Stimulated activated CD8-positive, alpha-beta memory T cell treated with anti-CD3 and anti-CD28 coated beads, Interleukin-15, amount 100 ng/mL, for 48 hours (primary cell): Measurements from ENCODE around the gene ARPIN.
A peak's percentile ranks its signal among the peaks of the same experiment; 100 is the strongest.
"Not testable (repeated sequence)": the region's sequence is repeated elsewhere in the genome, so short reads cannot be mapped to it uniquely, and the experiment has no call there.

Experiments
- DNase-seq, 2 donors: peaks; one replicate each; pipeline ENCODE4 v3.0.0-alpha.2; 2020; ENCODE audit warnings: low read depth in 2 of 2

Gene ARPIN

DNA sequence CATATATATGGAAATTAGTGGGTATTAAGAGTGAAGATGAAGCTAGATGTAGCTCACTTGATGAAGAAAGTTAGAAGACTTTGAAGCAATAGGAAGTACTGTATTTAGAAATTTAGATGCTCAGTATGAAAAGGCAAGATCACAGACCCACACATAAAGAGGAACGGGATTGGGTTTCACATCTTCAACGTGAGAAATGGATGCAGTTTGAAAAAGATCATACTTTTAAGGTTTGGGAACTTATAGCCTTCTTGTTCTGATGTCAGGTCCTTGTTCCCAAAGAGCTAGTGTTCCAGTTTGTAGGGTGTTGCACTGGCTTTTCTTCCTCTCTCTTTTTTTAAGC, 35.7 kb downstream of the ARPIN start:
- DNase-seq = no peak

DNA sequence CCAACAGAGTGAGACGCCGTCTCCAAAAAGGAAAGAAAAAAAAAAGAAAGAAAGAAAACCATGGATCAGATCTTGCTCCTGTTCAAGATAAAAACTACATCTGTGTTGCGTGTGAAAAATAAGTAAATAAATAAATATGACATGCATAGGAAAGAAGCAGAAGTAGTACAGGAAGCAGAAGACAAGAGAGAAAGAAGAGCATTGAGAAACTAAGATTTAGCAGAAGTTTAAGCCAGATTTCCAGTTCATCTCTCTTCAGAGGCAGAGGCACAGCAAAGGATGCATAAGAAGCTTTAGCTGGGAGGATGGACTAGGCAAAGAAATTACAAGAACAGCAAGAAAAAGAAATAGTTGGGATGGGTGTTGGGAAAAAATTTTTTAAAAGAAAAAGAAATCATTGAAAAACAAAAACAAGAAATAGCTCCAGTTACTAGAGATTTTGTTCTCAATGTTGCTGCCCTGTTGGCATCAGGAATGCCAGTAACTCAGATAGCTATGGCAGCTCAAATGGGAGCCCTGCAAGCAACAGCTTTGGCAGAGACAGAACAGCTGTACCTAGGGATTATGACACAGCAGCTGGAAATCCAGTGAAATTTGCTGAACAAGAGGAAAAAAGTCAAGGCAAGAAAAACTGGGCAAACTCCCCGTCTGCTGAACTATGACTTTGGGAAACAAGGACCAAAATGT, 36.2 kb downstream of the ARPIN start:
- no peak for DNase-seq

DNA sequence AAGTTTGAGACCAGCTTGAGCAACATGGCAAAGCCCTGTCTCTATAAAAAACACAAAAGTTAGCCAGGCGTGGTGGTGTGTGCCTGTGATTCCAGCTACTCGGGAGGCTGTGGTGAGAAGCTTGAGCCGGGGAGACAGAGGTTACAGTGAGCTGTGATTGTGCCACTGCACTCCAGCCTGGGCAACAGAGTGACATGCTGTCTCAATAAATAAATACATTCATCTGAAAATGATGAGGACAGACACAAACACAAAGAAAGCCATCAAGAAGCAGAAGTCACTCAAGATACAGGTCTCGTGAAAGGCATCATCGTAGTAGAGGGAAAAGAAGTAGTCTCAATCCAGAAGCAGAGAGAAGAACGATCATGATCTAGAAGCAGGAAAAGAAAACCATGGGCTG, 37.0 kb downstream of the ARPIN start:
- DNase-seq = no peak

DNA sequence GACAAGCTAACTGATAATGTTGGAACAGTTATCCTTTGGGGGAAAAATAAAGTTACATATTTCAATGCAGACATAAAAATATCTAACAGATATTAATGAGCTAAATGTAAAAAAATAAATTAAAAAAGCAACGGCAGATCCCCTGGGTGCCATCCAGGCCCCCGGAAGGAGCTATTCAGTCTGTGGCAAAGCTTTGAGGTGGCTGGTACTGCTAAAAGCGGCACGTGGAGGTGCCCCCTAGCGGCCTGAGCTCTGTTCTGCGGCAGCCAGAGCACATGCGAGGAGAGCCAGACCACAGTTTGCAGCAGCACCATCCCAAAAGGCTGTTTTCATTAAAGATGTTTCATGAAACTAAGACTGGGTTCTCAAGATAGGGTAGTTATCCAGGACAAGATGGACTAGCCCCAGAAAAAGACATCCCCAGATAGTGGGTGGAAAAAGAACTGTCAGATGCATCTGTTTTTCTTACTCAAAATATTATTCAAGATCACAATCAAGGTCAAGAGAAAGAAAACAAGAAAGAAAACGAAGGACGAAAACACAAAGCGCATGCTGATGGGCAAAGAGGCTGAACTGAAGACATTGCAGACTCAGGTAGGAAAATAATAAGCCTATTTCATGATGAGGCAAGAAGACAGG, 37.7 kb downstream of the ARPIN start:
- DNase-seq = peak; percentile 71 to 76

DNA sequence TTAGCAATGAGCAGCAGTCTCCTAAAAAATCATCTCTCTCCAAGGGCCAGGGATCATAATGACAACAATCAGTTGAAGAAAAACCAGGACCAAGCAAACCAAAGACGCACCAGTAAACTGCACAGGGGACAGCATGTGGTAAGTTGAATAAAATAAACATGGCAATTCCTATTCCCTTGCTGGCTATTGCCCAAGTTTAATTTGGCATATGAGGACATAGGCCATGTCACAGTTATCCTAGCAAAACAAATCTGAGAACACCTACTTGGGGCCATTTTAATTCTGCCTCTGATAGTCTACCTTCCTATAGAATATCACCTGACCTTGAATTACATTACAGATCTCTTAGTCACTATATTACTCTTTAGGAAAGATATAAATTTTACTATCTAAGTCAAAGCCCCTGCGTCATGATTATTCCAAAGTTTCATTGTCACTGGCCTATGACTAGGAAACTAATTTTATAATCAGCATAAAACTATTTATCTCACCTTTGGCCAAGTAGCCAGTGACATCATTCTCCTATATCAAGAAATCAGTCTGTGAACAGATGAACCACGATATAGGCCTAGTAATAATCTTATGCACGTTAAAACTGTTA, 42.0 kb downstream of the ARPIN start:
- no peak for DNase-seq

DNA sequence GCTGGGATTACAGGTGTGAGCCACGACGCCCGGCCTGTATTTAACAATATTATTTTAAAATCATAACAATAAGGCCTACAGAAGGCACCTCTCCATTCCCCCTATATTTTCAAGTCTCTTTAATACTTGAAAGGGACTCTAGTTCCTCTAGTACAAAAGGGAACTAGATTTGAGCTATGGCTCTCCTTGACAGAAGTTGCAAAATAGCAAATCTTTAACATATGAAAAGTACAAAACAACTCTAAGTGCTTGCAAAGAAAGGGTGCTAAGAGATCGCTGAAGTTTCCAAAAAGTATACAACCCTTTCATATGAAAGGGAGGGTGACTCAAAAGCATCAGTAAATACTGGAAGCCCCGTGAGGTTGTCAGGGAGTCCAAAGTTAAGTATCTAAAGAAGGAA, 42.7 kb downstream of the ARPIN start:
- DNase-seq = no peak

DNA sequence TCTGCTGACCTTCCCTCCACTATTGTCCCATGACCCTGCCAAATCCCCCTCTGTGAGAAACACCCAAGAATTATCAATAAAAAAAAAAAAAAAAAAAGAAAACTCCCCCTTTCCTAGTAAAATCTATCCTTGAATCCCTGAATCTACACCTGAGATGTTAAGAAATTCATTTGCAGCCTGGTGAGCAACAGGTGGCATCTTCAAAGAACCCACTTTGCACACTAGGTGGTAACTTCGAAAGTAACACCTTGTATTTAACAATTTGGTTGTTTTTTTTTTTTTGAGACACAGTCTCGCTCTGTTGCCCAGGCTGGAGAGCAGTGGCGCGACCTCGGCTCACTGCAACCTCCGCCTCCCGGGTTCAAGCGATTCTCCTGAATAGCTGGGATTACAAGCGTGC, 43.3 kb downstream of the ARPIN start:
- DNase-seq = not testable (repeated sequence)

DNA sequence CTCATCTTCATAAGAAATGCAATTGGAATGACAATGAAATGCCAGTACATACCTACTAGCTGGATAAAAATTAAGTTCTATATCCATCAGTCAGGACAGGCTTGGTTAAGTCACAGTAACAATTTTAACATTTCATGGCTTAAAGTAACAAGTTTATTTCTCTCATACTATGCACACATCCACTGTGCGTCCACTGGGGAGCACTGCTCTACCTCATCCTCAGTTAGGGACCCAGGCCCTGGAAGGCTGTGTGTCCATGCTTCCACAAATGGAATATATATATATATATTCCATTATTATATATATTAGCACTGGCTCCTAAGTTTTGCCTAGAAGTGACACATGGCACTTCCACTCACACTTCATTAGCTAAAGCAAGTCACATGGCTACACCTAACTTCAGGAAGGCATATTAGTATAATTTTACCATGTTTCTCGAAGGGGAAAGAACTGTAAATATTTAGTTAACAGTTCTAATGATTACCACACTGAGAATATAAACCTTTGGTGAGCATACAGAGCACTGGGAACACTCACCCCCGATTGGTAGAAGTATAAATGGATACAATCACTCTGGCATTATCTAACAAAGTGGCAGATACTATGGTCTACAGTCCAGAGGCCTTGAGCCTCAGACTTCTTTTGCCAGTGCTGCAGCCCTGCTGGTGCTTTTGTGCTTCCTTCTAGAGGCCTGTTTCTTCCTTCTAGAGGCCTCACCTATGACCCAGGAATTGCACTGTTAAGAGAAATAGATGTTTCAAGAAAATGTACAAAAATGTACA, 47.6 kb downstream of the ARPIN start:
- DNase-seq = no peak

DNA sequence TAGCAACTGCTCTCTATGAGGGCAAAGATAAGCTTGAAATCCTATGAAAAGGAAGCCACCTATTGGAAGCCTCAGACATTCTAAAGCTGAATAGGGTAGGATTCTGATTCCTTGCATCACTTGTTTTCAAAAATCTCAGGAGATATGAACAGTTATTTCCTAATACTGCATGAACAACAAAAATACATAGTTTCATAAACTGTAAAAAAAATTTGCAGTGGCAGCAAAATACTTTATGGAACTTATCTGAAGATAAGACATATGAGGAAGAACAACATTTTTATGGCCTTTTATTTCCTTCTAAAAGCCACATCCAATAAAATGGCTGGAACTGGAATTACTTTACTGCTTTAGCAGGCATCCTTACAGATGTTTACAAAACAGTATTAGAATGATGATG, 48.8 kb downstream of the ARPIN start:
- DNase-seq = no peak

DNA sequence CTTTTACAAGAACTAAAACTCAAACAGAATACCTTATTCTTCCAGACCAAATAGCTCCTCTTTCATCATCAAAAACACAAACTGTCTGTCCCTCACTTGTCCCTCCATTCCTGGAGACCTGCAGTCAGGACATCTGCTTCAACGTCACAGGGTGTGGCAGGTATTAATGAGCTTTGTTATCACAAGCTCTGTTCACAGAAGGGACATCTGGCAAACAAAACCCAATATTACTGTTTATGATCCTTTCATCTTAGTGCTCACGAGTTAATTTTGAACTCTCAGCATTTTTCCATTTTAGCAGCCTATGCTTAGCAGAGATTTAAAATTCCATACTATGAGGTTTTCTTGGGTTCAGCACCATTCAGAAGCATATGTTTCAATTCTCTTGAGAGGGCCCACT, 51.9 kb downstream of the ARPIN start:
- no peak for DNase-seq

DNA sequence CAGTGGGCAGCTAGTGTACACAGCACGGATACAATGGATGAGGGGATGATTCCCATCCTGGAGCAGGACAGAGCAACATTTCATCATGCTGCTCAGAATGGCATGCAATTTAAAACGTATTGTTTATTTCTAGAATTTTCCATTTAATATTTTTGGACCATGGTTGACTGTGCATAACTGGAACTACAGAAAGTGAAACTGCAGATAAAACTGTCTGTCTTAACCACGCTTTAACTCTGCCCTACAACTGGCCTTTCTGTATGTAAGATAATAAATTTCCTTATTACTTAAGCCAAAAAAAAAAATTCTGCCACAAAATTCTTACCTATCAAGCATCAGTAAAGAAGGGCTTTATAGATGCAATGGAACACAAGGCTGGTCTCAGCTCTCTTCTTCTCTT, 52.3 kb downstream of the ARPIN start:
- DNase-seq = no peak

DNA sequence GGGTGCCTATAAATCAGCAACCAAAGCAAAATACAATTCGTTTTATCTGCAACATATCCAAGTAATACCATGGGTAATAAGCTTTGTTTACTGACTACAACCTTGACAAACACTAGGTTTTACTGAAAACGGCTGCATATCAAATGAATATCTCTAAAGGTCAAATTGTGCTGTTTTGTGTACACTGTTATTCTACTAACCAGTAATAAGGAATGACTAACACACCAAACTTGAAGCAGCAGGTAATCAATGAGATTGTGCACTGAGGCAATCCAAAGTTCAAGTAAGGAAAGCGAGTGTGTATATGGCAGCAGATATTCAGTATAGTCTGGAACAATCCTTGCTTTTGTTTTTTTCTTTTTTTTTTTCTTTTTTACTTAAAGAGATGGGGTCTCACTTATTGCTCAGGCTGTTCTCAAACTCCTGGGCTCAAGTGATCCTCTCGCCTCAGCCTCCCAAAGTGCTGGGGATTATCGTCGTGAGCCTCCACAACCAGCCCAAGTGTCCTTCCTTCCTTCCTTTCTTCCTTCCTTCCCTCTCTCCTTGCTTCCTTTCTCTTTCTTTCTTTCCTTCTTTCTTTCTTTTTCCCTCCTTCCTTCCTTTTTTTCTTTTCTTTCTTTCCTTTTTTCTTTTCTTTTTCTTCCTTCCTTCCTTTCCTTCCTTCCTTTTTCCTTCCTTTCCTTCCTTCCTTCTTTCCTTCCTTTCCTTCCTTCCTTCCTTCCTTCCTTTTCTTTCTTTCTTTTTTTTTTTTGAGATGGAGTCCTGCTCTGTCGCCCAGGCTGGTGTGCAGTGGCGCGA, 53.9 kb downstream of the ARPIN start:
- DNase-seq = no peak

DNA sequence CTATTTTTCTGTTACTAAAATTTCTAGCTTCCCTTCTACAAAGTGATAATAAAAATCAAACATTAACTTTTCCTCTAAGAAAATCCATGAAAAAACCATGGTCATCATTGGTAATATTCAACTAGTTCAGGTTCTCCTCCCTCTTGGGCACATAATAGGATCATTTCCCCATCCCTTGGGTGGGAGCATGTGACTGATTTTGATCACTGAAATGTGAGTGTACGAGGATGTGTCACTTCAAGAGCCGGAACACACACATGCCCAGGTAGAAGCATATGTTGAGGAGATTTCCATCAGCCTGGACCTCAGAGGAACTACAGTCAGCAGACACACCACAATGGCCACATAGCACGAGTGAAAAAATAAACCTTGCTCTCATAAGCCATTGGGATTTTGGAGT, 55.1 kb downstream of the ARPIN start:
- DNase-seq = no peak

DNA sequence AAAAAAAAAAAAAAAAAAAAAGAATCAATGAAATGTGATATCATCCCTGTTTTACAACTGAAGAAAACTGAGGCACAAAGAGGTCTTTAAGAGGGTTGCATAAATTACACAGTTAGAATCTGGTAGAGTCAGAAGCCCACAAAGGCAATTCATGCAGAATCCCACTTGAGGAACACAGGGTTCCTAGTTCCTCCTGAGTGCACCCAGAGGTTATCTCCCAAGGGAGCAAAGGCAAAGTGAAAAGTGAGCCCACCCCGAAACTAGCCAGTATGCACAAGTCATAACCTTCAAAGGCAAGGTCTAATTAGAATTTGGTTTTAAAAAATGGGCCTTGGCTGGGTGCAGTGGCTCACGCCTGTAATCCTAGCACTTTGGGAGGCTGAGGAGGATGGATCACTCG, 56.8 kb downstream of the ARPIN start:
- no peak for DNase-seq

DNA sequence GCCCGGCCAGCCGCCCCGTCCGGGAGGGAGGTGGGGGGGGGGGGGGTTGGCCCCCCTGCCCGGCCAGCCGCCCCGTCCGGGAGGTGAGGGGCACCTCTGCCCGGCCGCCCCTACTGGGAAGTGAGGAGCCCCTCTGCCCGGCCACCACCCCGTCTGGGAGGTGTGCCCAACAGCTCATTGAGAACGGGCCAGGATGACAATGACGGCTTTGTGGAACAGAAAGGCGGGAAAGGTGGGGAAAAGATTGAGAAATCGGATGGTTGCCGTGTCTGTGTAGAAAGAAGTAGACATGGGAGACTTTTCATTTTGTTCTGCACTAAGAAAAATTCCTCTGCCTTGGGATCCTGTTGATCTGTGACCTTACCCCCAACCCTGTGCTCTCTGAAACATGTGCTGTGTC, 57.9 kb downstream of the ARPIN start:
- not testable (repeated sequence) for DNase-seq

DNA sequence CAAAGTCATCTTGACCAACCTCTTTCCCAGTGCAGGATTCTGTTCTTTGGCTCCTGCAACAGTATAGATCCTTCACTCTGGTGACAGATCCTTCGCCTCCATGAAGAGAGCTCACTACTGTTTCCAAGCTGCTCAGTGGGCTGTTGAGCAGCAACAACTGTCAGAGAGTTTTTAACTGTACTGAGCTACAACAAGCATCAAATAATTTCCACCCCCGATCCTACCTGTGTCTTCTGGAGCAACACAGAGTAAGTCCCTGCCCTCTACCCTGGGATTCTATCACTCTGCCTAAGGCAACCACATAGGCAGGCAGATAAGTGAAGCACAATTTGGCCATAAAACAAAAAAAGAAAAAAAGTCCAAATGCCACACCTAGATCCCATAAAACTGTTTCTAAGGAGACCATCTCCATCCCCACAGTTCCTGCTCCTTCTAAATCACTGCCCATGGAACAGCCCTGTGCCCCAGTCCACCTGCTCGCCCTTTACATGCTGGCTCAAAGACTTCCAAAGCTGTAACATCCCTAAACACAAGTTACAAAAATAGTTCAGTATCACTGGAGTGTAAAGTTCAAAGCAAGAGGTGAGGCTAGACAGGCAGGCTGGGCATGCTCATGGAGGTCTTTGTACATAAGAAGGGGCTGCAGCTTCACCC, 60.3 kb downstream of the ARPIN start:
- no peak for DNase-seq

DNA sequence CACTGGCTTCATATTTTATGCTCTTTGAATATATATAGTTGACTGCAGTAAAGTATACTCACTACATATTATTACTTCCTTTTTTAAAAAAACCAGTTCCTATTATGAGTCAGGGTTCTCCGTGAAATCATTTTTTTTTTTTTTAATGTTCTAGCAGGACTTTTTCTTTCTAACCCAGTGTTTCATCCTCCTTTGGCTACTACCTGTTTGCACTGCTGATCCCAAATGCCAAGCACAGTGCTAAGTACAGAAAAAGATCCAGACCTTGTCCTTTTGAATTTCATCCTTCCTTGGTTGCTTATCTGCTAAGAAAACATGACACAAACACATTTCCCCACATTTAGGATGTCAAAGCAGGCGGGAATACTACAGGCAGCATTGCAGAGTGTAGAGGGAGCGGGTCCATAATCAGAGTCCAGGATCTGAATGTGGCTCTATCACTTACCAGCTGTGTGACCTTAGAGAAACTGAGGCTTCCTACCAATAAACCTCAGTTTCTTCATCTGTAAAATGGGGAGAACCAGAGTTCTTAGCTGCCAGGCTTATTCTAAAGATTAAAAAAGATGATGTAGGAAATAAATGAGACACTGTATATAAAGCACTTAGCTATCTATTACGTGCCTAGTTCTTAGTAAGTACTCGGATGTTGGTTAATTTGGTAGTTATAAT, 60.9 kb downstream of the ARPIN start:
- no peak for DNase-seq

DNA sequence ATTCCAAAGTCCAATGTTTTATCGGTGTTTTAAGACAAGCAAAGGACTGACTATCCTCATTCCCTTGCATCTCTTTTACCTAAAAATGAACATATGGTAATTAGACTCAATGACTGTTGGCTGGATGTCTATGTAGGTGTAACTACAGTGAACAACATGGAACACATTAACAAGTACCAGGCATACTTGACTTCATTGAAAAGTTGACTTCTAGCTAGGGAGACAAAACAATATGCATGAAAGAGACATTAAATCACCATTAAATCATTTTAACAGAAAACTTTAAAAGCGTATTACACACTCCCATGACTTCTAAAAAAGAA, 63.8 kb downstream of the ARPIN start:
- DNase-seq = no peak

DNA sequence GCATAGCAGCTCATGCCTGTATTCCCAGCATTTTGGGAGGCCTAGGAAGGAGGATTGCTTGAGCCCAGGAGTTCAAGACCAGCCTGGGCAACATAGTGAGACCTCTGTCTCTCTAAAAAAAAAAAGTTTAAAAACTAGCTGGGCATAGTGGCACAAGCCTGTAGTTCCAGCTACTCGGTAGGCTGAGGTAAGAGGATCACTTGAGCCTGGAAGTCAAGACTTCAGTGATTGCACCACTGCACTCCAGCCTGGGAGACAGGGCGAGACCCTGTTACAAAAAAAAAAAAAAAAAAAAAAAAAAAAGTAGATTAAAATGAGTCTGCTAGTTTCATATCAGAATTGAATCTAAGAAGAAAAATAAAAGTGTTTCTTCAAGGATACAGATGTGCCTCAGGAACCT, 65.7 kb downstream of the ARPIN start:
- no peak for DNase-seq

DNA sequence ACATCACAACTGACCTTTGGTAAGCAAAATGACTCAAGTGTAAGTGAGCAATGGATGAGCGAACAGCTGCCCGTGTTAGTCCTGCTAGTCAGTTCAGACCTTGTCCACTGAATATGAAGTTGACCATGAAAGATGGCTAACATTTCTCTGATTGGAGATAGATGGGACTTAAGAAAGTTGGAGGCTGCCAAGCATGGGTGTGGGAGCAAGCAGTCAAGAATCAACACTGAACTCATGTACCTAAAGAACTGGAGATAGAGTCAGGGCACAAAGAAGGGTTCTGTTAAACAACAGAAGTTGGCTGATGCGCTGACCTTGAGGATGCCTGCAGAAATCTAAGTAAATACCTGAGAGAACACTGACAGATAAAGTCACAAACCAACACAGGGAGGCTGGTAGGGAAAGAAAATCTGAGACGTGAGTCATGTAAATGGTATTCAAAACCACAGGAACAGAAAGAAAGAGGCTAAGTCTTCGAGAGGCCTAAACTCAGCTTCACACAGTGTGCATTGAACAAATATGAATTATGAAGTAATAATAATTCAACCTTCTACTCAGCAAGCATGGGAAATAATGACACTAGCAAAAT, 67.4 kb downstream of the ARPIN start:
- DNase-seq = no peak
